GM21528 (cell line): ENCODE results near the gene BTBD9.

Source experiments
- ATAC-seq: cut with Tn5 transposase; IDR thresholded peaks from one replicate; pipeline ENCODE4 v1.9.1; 2021; ENCODE audit warnings: mild to moderate bottlenecking, moderate library complexity; ENCODE audit not compliant: unreplicated experiment, low FRiP score

BTBD9 gene

DNA sequence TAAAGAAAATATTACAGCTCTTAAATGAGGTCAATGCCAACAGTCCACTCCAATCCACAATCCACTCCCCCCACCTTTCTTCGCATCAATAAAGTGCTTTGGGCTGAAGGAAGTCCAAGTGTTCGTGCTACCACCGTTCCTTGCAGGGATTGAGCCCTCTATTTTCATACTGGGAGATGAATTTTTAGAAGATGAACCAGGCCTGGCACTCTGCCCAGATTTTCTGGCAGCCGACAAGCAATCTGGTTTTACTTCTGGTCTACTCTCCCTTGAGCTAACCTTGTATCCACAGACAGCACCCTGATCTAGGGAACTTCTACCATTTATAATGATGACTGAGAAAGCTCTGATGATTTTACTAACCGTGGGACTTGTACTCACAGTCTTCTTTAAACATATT lies 72.3 kb downstream of the BTBD9 start:
- ATAC-seq = no peak

DNA sequence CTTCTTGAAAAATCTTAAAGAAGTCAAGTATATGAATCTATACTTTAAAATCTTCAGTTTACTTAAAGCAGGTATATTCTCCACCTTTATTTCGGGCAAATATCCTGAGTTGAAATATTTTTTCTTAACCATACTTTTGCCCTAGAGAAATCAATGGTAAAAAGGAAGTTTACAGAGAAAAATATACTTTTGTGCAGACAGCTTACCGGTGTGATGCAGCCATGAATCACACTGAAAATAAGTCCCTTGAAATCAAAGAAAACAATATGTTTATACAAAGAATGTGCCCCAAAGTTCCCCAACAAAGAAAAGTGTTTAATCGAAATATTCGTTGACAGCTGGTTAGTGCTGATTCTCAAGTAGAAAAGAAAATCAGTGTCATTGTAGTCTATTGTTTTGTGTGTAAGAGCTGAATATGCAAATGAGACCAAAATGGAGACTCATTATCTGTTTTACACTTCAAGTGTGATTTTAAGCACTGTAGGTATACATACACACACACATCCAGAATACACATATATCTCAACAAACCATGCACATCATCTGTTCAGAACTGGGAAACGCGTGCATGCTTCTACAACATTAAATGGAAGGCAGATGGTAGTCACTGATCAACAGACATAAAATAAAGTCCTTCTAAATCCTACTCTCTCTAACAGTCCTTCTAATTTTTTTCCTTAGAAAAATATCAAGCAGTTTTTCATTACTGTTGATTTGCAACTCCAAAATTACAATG lies 73.3 kb downstream of the BTBD9 start:
- no peak for ATAC-seq

DNA sequence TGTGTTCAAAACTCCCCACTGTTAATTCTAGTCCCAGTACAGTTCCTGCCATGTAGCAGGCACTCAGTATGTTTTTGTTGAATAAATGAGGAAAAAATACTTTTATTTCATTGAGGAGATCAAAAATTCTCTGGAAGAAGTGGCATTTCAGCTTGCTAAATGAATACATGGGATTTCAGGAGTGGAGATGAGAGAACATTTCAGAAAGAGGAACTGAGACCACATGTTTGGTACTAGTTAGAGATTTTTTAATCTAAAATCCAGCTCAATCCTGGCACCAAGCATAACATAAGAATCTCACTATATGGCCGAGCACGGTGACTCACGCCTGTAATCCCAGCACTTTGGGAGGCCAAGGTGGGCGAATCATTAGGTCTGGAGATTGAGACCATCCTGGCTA lies 75.4 kb downstream of the BTBD9 start:
- no peak for ATAC-seq

DNA sequence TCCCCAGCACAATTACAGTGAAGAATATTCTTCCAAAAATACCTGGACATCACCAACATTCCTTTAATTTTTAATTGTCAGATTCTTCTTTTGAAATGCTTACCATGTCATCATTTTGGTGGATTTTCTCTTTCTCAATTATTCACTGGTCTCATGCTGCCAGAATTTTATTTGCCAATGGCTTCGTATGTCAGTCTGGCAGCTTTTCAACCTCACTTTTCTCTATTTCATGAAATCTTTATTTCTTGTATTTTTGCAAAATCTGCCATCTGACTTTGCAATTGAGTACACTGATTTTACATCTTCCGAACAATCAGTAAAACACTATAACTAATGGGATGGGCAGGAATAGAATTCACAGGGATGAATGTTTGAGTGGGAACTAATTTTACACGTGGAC lies 84.1 kb downstream of the BTBD9 start:
- no peak for ATAC-seq

DNA sequence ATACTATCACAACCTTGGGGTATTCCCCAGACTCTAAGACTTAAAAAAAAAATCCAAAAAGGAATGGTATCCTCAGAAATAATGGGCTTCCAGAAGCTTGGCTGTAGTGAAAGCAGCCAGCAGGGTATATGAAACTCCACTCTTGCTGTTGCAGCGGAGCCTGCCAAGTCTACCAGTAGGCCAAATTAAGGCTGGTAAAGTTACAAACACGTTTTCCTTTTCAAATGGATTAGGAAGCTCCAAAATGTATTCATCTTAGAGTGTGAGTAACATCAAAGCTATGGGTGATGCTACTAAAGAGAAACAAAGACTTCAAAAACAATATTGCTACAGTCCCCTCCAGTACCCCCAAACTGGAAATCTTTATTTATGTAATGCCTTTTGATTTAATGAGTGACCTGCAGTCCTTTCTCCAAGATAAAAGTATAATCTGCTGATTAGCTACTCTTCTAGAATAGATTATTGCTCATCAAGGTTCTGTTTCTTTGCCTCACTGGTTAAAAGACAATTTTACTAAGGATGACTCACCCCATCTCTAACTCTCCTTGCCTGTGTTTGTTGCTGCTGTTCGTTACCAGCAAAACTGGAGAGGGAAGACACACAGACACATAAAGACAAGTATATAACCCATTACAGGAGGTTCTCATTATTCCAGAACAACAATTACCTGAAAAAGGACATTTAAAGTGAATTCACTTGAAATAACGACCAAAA lies 84.9 kb downstream of the BTBD9 start:
- ATAC-seq = no peak

DNA sequence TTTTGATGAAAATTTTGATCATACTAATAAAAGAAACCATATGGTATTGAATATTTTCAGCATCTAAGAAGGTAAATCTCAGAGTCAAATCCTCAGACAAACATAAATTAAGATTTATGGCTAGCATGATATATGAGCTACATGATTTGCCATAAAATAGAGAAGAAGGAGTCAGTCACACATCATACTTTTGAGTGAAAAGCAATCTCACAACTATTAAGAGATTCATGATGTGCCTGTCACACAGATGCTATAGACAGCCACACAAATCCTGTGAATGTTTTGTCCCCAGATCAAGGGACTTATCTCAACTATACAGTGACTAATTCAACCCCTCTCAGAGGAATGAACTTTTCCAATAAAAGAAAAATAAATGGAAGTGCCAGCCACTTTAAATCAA lies 85.7 kb downstream of the BTBD9 start:
- no peak for ATAC-seq

DNA sequence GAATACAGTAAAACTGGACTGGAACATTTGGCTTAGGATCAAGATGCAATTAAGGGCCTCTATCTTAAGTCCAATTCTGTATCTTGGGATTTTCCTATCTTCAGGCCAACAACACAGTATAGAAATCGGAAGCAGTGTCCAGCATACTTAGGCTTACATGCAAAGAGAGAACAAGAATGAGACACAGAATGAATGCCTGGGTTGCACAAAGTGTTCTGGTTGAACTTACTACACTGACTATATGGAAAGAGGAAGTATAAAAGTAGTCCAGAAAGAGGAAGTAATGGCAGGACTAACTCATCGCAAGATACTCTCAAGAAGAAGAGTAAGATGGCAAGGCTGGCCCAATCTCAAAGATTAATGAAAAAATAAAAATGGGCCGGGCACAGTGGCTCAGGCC lies 87.6 kb downstream of the BTBD9 start:
- peak; percentile 52 for ATAC-seq

DNA sequence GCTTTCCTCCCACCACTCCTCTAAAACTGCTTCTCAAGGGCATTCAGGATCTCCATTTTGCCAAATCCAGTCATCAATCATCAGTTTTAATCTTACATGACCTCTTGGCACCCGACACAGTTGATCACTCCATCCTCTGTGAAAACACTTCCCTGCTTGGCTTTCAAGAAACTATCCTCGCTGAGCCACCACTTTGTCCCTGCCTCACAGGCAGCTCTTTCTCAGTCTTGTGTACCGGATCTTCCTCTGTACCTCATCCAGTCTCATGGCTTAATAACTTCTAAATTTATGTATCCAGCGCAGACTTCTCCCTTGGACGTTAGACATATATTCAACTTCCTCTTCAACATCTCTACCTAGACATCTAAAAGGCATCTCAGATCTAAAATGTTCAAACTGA lies 89.9 kb downstream of the BTBD9 start:
- ATAC-seq = no peak

DNA sequence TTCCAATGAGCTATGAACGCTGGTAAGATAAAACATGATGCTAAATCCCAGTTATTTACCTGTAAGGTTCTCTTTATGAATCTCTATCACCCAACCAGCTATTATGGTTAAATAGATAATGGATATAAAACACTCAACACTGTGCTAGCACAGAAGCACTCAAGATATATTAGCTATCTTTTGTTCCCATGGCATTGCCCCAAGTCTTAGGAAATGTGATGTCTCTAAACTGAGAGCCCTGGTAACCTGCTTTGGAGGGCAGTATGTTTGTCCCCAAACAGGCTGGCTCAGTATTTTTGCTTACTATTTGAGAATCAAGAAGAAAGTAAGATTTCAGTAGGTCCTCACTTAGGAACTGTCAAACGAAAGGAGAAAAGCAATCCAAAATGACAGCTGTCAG lies 90.5 kb downstream of the BTBD9 start:
- ATAC-seq = no peak

DNA sequence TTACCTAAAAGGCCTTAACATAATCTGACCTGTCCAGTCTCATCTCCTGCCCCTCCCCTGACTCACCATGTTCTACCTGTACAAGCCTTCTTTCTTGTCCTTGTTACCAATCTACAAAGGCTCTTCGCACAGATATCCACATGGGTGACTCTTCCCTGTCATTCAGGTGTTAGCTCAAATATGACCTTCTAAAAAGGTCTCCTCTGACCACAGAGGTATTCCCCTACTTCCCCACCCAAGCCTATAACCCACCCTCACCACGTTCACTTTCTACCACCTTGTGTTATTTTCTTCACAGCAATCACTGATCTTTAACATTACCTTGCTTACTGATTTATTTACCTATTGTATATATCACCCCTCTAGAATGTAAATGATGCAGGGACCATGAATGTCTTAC lies 96.7 kb downstream of the BTBD9 start:
- ATAC-seq = no peak

DNA sequence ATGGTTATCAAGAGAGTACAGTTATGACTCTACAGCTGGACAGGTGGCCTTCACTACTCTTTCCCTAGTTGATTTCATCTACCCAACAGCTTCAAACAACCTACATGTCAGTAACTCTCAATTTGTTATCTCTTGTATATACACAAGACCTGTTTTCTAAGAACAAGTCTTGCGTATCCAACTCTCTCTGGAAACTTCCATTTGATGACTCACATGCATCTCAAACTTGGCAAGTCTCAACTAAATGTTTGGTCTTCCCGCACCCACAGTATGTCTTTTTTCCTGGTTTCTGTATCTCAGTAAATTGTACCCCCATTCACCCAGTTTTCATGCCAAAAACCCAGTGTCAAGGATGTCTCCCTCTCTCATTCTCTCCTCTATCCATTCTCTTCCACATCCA lies 97.7 kb downstream of the BTBD9 start:
- no peak for ATAC-seq

DNA sequence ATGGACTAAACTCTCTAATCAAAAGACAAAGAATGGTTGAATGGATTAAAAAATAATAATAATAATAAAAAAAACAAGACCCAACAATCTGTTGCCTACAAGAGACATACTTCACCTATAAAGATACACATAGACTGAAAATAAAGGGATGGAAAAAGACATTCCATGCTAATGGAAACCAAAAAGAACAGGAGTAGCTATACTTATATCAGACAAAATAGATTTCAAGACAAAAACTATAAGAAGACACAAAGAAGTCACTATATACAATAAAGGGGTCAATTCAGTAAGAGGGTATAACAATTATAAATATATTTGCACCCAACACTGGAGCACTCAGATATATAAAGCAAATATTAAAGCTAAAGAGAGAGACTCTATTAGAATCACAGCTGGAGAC lies 106.7 kb downstream of the BTBD9 start:
- ATAC-seq = no peak

DNA sequence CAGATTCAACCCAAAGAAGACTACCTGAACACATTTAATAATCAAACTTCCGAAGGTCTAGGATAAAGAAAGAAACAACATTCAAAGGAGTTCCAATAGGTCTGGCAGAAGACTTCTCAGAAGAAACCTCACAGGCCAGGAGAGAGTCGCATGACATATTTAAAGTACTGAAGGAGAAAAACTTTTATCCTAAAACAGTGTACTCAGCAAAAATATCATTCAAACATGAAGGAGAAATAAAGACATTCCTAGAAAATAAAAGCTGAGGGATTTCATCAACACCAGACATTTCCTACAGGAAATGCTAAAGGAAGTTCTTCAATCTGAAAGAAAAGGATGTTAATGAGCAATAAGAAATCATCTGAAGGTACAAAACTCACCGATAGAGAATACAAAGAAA lies 108.6 kb downstream of the BTBD9 start:
- ATAC-seq = no peak

DNA sequence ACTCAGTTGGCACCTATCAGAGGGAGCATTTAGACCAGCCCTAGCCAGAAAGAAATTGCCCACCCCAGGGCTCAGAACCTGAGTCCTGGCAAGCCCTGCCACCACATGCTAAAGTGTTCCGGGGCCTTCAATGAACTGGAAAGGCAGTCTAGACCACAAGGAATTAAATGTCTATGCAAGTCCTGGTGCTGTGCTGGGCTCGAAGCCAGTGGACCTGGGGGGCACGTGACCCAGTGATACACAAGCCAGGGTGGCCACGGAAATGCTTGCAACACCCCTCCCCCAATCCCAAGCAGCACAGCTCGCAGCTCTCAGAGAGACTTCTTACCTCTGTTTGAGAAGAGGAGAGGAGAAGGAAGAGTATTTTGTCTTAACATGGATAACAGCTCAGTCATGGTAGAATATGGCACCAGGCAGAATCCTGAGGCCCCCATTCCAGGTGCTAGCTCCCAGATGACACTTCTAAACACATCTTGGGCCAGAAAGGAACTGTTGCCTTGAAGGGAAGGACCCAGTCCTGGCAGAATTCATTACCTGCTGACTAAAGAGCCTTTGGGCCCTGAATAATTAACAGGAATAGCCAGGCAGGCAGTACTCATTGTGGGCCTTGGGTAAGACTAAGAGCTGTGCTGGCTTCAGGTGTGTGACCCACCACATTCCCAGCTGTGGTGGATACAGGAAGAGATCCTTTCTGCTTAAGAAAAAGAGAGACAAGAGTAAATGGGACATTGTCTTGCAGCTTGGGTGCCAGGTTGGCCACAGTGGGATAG lies 111.3 kb downstream of the BTBD9 start:
- ATAC-seq = no peak

DNA sequence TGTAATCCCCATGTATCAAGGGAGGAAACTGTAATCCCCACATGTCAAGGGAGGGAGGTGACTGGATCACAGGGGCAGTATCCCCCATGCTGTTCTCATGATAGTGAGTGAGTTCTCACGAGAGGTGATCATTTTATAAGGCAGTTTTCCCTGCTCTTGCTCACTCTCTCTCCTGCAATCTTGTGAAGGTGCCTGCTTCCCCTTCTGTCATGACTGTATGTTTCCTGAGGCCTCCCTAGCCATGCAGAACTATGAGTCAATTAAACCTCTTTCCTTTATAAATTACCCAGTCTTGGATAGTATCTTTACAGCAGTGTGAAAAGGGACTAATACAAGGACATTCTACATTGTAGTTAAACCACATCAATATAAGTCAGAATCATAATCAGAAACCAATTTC lies 112.4 kb downstream of the BTBD9 start:
- ATAC-seq = no peak

DNA sequence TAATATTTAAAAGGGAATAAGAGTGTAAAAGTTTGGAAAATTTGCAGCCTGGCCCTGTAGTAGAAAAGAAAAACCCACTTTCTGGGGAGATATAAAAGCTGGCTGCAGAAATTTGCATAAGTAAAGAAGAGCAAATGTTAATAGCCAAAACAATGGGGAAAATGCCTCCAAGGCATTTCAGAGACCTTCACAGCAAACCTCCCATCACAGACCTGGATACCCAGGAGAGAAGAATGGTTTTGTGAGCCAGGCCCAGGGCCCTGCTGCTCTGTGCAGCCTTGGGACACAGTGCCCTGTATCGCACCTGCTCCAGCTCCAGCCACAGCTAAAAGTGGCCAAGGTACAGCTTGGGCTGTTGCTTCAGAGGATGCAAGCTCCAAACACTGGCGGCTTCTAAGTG lies 113.8 kb downstream of the BTBD9 start:
- ATAC-seq = no peak

DNA sequence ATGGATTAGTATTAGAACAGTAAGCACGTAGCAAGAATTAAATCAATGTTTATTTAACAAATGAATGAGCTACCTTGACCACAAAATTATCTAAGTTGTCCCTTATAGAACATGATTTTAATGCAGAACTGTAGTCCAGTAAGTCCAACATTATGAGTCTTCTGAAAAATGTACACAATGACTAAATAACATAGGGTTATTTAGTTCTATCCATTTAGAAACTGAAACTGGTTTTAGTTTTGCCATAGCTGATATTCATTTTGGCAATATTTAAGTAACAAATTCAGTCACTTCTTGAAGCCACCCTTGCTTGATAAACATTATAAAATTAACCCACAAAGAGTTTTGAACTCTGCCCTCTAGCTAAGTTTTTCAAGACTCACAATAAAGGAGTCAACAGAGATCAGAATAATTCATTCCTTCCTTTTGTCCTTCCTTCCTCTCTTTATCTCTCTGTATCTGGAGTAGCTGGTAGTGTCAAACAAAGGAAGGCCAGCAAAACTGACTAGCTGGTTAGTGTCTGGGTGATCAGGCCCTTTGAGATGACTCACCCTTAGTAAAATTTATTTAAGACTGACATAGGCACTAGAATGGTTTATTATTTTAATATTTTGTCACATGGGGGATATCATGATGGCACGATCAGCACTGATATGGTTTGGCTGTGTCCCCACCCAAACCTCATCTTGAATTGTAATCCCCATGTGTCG lies 115.1 kb downstream of the BTBD9 start:
- no peak for ATAC-seq

DNA sequence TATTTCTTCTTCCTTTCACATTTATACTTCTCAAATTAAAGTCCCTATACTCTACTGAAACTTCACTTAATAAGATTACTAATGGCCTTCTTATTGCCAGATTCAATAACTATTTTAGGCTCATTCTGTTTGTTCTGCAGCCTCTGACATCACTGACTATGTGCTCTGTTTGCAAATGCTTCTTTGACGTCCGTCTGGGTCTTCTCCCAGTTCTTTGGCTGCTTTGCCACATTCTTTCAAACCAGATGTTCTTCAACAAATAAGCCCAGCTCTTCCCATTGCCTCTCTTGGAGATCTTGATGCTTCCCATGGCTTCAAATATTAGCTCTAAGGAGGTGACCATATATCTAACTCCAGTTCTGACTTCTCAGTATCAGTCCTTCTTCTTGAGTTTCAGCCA lies 117.4 kb downstream of the BTBD9 start:
- no peak for ATAC-seq

DNA sequence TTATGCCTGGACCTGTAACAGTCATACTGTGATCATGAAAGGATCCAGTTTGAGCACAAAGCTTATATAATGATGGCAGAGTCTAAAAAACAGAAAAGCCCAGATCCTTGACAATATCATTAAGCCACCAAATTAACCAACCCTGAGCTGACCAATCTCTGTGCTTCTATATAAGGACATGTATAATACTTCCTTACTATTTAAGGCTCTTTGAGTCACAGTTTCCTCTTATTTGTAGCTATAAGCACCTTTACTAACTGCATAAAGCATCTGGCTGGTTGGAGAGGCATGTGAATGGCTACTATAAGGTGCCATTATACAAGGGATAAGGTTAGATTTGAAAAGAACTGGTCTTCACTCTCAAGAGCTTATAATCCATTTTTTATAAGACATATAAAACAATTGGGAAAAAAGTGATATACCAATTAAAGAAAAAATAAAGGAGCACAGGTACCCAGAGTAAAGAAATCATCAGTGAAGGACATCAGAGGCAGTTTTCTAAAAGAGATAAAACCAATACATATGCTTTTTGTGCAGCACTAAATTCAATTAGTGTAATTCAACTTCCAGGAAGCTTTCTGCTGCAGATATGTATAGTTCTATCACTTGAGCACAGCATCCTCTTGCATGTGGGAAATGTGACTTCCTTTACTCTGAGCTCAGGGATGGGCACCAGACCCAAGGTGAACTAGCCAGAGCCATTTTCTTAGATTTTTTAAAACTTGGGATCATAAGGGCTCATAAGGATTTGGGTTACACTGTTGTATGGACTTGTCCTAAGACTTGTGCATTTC lies 121.0 kb downstream of the BTBD9 start:
- no peak for ATAC-seq

DNA sequence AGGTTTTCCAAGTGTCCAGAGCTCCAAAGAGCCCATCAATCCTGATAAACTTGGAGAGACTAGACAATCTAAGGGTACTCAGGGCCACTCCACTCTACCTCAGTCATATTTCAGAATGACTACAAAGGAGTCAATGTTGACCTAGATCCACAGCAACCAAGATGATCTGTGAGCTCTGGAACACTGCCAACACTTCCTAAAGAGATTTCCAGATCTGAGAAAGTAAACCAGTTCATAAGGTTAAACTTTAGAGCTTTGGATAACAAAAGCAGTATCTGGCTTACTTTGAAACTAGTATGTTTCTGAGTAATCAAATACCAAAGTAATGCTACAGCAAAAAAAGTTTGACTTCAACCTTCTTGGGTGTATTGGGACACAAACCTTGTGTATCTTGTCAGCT lies 122.7 kb downstream of the BTBD9 start:
- ATAC-seq = no peak
